Heart left ventricle (tissue), 13 donors: ENCODE measurements around the gene DDIT4.

Source experiments
- CTCF ChIP-seq, 12 donors: fragments of 200-600 bp; sonication (generic) in 4 of 12; IDR thresholded peaks; one replicate each; pipeline versions ENCODE4 v1.5.0 to v1.8.0; 2018 to 2022; ENCODE audit warnings: antibody characterized with exemption in 12 of 12, mild to moderate bottlenecking in 5 of 12
- POLR2A ChIP-seq, 2 donors: fragments of 450-650 bp; IDR thresholded peaks; one replicate each; pipeline ENCODE4 v1.6.1; 2017; ENCODE audit warnings: antibody characterized with exemption in 2 of 2, mild to moderate bottlenecking in 2 of 2, moderate library complexity in 2 of 2
- donor health status: ischemic (EF 13 %, LVEDD 7.1; RV severe dilation, severe dysfunction).
- donor health status: DM: no; HTN: yes; CAD: no.
- donor health status: DM: no; HTN: no; CAD: no.
- donor health status: ischemic (EF 25% LVEDD 6.9; RV normal size, moderate dysfunction).
- donor health status: ischemic (EF 25% LVEDD 5.7; RV mildly dilated, moderate dysfunction).
- donor health status: ischemic (EF 35%, LVEDD 5.7; RV mildly dilated, moderate dysfunction).
- donor health status: nonischemic (EF 11% LVEDD 7.7; RV severe dilation, severe dysfunction).
- donor health status: DM: yes; HTN: yes; CAD: no.
- donor health status: PGD.
- donor health status: ischemic (EF 29% LVEDD 5.4; RV normal size, mild dysfunction).
- donor health status: nonischemic (EF 23%, LVEDD 6.1; RV moderate dilation, normal function).

GRCh38 chr10:72248468-72249151 is 25.1 kb upstream of the DDIT4 start:
- TF ChIP-seq CTCF (IDR thresholded peaks at IDR 0.05), result no peak
- TF ChIP-seq POLR2A (IDR thresholded peaks at IDR 0.05), result peak in 1 of 2 donors; percentile 23
